ENCODE results near the gene TRAK2. TPM values are rescaled to one million over a fixed set of nuclear protein-coding genes. Genes with fewer than 3 reads are reported as not detected.
"Not testable (repeated sequence)": the region's sequence is repeated elsewhere in the genome, so short reads cannot be mapped to it uniquely, and the experiment has no call there.

Gene TRAK2
- total RNA-seq, 1 donor from 2014 or later: 25.8 TPM

DNA sequence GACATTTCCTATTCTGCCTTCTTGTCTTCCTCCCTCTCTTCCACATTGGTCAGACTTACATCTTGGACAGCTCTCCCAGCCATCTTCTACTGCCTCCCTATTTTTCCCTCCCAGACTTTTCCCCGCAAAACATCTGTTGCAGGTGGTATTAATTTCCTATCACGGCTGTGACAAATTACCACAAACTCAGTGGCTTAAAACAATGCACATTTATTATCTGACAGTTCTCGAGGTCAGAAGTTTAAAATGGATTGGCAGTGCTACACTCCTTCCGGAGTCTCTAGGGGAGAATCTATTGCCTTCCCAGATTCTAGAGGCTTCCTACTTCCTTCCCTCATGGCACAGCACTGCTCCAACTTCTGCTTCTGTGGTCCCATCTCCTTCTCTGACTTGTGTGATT, 33.5 kb upstream of the TRAK2 start:
- no peaks in the 10 kb centered on the region for H3K27me3 ChIP-seq
- H3K4me3 ChIP-seq: no peak overlapping the region
- TF ChIP-seq POLR2AphosphoS5 (IDR thresholded peaks at IDR 0.05; ENCODE audit: insufficient read depth in 1 of 2, low read depth in 1 of 2): no peak
- TF ChIP-seq, protein P1, sequence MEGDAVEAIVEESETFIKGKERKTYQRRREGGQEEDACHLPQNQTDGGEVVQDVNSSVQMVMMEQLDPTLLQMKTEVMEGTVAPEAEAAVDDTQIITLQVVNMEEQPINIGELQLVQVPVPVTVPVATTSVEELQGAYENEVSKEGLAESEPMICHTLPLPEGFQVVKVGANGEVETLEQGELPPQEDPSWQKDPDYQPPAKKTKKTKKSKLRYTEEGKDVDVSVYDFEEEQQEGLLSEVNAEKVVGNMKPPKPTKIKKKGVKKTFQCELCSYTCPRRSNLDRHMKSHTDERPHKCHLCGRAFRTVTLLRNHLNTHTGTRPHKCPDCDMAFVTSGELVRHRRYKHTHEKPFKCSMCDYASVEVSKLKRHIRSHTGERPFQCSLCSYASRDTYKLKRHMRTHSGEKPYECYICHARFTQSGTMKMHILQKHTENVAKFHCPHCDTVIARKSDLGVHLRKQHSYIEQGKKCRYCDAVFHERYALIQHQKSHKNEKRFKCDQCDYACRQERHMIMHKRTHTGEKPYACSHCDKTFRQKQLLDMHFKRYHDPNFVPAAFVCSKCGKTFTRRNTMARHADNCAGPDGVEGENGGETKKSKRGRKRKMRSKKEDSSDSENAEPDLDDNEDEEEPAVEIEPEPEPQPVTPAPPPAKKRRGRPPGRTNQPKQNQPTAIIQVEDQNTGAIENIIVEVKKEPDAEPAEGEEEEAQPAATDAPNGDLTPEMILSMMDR (IDR thresholded peaks at IDR 0.05): no peak
- no peak for DNase-seq (ENCODE audit: extremely low spot score in 2 of 2)
- intact Hi-C loops (cut with DNase I): no loop called here
- no peaks in the 10 kb centered on the region for H3K9me3 ChIP-seq
- H3K27ac ChIP-seq: no peak overlapping the region
- H3K36me3 ChIP-seq: no peaks in the 10 kb centered on the region
- H3K4me1 ChIP-seq: no peaks in the 10 kb centered on the region

DNA sequence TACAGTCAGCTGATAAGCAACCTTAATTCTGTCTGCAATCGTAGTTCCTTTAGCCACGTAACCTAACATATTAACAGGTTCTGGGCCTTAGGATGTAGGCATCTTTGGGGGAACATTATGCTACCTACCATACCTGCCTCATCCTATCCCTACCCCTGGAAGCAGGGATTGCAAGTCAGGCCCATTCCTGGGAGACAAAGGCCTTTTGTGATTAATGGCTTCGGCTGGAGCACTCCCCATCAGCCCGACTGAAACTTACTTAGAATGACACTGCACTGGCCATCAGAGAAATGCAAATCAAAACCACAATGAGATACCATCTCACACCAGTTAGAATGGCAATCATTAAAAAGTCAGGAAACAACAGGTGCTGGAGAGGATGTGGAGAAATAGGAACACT, 32.5 kb upstream of the TRAK2 start:
- intact Hi-C loops (cut with DNase I); H3K27me3 ChIP-seq: not testable (repeated sequence)

GRCh38 chr2:201483342-201483741, 32.1 kb upstream of the TRAK2 start:
- DNase-seq (ENCODE audit: extremely low spot score in 2 of 2): no peak
- TF ChIP-seq POLR2AphosphoS5 (IDR thresholded peaks at IDR 0.05; ENCODE audit: insufficient read depth in 1 of 2, low read depth in 1 of 2) (no peak), POLR2A (IDR thresholded peaks at IDR 0.05) (no peak)
- TF ChIP-seq, protein P1 (IDR thresholded peaks at IDR 0.05): no peak
- intact Hi-C loops (cut with DNase I): no loop called here

More for the DNA sequence above, 32.5 kb upstream of the TRAK2 start:
- H3K9me3 ChIP-seq; H3K4me3 ChIP-seq; H3K27ac ChIP-seq; H3K36me3 ChIP-seq; DNase-seq (ENCODE audit: extremely low spot score in 2 of 2); H3K4me1 ChIP-seq: not testable (repeated sequence)

DNA sequence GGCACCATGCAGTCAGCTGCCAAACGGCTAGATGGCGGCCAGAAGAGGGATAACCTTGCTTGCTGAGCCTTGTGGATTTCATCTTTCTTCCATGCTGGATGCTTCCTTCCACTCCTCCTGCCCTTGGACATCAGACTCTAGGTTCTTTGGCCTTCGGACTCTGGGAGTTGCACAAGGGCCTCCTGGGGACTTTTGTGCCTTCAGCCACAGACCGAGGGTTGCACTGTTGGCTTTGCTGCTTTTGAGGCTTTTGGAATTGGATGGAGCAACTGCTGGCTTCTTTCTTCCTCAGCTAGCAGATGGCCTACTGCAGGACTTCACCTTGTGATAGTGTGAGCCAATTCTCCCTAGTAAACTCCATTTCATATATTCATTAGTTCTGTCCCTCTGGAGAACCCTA, 31.3 kb upstream of the TRAK2 start:
- Histone ChIP-seq H3K36me3 (peaks cover 0 to 14% of the 10 kb centered on the region in 2 donors), H3K9me3 (no peaks in the 10 kb centered on the region)

More at GRCh38 chr2:201483342-201483741, 32.1 kb upstream of the TRAK2 start:
- Histone ChIP-seq H3K4me1 (no peaks in the 10 kb centered on the region), H3K9me3 (no peaks in the 10 kb centered on the region), H3K27me3 (no peaks in the 10 kb centered on the region), H3K36me3 (peaks cover 0 to 6% of the 10 kb centered on the region in 2 donors), H3K4me3 (no peak overlapping the region), H3K27ac (no peak overlapping the region)

GRCh38 chr2:201472411-201472810, 21.2 kb upstream of the TRAK2 start:
- Histone ChIP-seq H3K4me1 (peaks cover 10% of the 10 kb centered on the region), H3K27me3 (no peaks in the 10 kb centered on the region), H3K36me3 (peaks cover 0 to 42% of the 10 kb centered on the region in 2 donors), H3K27ac (no peak overlapping the region), H3K9me3 (no peaks in the 10 kb centered on the region), H3K4me3 (no peak overlapping the region)
- intact Hi-C loops (cut with DNase I): no loop called here
- no peak for DNase-seq (ENCODE audit: extremely low spot score in 2 of 2)
- TF ChIP-seq, protein P1 (IDR thresholded peaks at IDR 0.05): no peak
- TF ChIP-seq POLR2AphosphoS5 (IDR thresholded peaks at IDR 0.05; ENCODE audit: insufficient read depth in 1 of 2, low read depth in 1 of 2) (no peak), POLR2A (IDR thresholded peaks at IDR 0.05) (no peak)

More for the DNA sequence above, 31.3 kb upstream of the TRAK2 start:
- no peaks in the 10 kb centered on the region for H3K4me1 ChIP-seq
- DNase-seq (ENCODE audit: extremely low spot score in 2 of 2): no peak
- intact Hi-C loops (cut with DNase I): no loop called here
- TF ChIP-seq POLR2A (IDR thresholded peaks at IDR 0.05): no peak
- TF ChIP-seq, protein P1 (IDR thresholded peaks at IDR 0.05): no peak
- no peak for TF ChIP-seq POLR2AphosphoS5 (IDR thresholded peaks at IDR 0.05; ENCODE audit: insufficient read depth in 1 of 2, low read depth in 1 of 2)
- H3K27me3 ChIP-seq: no peaks in the 10 kb centered on the region
- H3K4me3 ChIP-seq: no peak overlapping the region
- H3K27ac ChIP-seq: no peak overlapping the region

Data from vagina (tissue), 2 donors.